Ovary (tissue), 9 donors: Measurements from ENCODE around the gene KIF16B. TPM values are rescaled to one million over a fixed set of nuclear protein-coding genes. Genes with fewer than 3 reads are reported as not detected.

Experiments
- DNase-seq, 5 donors: peaks; one replicate each; pipeline ENCODE4 v3.0.0-alpha.2; 2019 to 2020
- H3K27ac ChIP-seq, 2 donors: fragments of 200-600 bp; one replicate each; pipeline versions ENCODE4 v1.5.1 to v1.8.0; 2019 to 2022
- H3K27me3 ChIP-seq: fragments of 200-600 bp; one replicate; pipeline ENCODE4 v1.8.0; 2022
- H3K36me3 ChIP-seq: fragments of 200-600 bp; sonication (generic); one replicate; pipeline ENCODE4 v1.5.1; 2019
- H3K4me1 ChIP-seq: one replicate; pipeline ENCODE4 v1.8.1; 2013; ENCODE audit warnings: mild to moderate bottlenecking, moderate library complexity; ENCODE audit not compliant: insufficient read depth
- H3K4me3 ChIP-seq: fragments of 200-600 bp; sonication (generic); one replicate; pipeline ENCODE4 v1.5.1; 2017
- H3K9me3 ChIP-seq, 2 donors: fragments of 200-600 bp in 1 of 2; sonication (generic) in 1 of 2; one replicate each; pipeline versions ENCODE4 v1.5.1 to v1.8.1; 2013 to 2019; ENCODE audit warnings: mild to moderate bottlenecking in 1 of 2, moderate library complexity in 1 of 2
- EP300 ChIP-seq: sonication (generic); formaldehyde crosslinking; IDR thresholded peaks from one replicate; pipeline ENCODE4 v1.6.1; 2017; ENCODE audit warnings: antibody characterized with exemption
- POLR2A ChIP-seq: fragments of 450-650 bp; IDR thresholded peaks from one replicate; pipeline ENCODE4 v1.6.1; 2017; ENCODE audit warnings: antibody characterized with exemption, mild to moderate bottlenecking, moderate library complexity
- WGBS, 3 donors: extraction: QIAGEN DNeasy Blood & Tissue Kit in 1 of 3; methylation state at CpG; one replicate each; pipeline versions ENCODE4 v1.1.5 to v1.1.7; 2013 to 2017; 5-methylcytosine and 5-hydroxymethylcytosine counted together
- intact Hi-C, 4 donors: fragments of 100-400 bp; cut with DNase I; formaldehyde crosslinking; loops; one replicate each; pipeline versions ENCODE4 v1.11.0 to v1.15.1; 2022 to 2023
- polyA plus RNA-seq, 2 donors: library from polyadenylated mRNA; stranded (reverse); fragments of 200-250 nt in 1 of 2; fragments of 350-450 nt in 1 of 2; fragmentation: Illumina TruSeq in 1 of 2; extraction: RNeasy Lipid Tissue Mini Kit (QIAGEN cat#74804) in 1 of 2; gene quantifications; one replicate each; pipeline ENCODE4 v1.2.3, GENCODE V29; 2013 to 2014
- total RNA-seq, 7 donors: library from RNA; depleted of rRNA in 2 of 7; stranded (reverse); fragments of >200 nt in 2 of 7; fragmentation: NEBNext Ultra II Directional in 3 of 7; extraction: Animal tissue kit (Norgen Biotek cat#: 25700) in 3 of 7; gene quantifications; one replicate each; pipeline versions ENCODE4 v1.1.0 to v1.2.4, GENCODE V29; 2016 to 2023
- TF ChIP-seq, protein P1 (sequence below), 3 donors: fragments of 450-650 bp in 2 of 3; fragments of 200-600 bp in 1 of 3; IDR thresholded peaks; one replicate each; pipeline versions ENCODE4 v1.5.1 to v1.8.0; 2016 to 2022; ENCODE audit warnings: antibody characterized with exemption in 3 of 3, mild to moderate bottlenecking in 1 of 3
- donor health status: DM: no; HTN: no; CAD: no; lungs with moderate emphysema.
- donor health status: DM: no; HTN: no; CAD: no.
- donor health status: Bipolar disorder and iron deficiency.
- donor health status: DM: yes; HTN: yes; CAD: no.
- donor health status: DM: no; HTN: no; CAD: no.
- donor health status: DM: yes; HTN: yes; CAD: no.

The KIF16B gene
- total and polyA plus RNA-seq, 9 donors, result 10.9 to 28.1 (median 20.2) TPM

DNA sequence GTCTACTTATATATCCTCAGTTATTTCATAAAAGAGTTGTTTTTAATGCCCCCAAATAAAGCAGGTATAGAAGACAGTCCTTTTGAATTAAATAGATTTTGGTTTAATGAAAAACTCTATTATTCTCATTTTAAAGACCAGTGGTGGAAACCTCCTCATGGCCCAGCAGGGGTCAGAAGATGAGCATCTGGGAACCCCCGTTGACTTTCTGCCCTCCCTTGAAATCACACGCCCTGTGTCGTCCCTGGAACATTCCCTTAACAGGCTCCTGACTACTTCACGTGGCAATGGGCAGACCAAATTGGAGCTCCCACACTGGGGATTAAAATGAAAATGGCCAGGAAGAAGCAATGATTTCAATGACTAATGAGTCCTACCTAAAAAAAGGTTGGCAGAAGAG, 220.9 kb downstream of the KIF16B start:
- H3K4me1 ChIP-seq, result peaks cover 1% of the 10 kb centered on the region
- 83 to 87% (median 87%) methylated on average over 4 of the region's 4 CpGs for WGBS, 3 donors
- H3K36me3 ChIP-seq, result no peaks in the 10 kb centered on the region
- H3K27me3 ChIP-seq, result no peaks in the 10 kb centered on the region
- no peak overlapping the region for H3K27ac ChIP-seq
- H3K9me3 ChIP-seq, result no peaks in the 10 kb centered on the region
- no peak for DNase-seq
- TF ChIP-seq EP300 (no peak), POLR2A (no peak)
- TF ChIP-seq, protein P1, sequence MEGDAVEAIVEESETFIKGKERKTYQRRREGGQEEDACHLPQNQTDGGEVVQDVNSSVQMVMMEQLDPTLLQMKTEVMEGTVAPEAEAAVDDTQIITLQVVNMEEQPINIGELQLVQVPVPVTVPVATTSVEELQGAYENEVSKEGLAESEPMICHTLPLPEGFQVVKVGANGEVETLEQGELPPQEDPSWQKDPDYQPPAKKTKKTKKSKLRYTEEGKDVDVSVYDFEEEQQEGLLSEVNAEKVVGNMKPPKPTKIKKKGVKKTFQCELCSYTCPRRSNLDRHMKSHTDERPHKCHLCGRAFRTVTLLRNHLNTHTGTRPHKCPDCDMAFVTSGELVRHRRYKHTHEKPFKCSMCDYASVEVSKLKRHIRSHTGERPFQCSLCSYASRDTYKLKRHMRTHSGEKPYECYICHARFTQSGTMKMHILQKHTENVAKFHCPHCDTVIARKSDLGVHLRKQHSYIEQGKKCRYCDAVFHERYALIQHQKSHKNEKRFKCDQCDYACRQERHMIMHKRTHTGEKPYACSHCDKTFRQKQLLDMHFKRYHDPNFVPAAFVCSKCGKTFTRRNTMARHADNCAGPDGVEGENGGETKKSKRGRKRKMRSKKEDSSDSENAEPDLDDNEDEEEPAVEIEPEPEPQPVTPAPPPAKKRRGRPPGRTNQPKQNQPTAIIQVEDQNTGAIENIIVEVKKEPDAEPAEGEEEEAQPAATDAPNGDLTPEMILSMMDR (IDR thresholded peaks at IDR 0.05), result no peak
- no peak overlapping the region for H3K4me3 ChIP-seq
- intact Hi-C loops, result no loop called here

DNA sequence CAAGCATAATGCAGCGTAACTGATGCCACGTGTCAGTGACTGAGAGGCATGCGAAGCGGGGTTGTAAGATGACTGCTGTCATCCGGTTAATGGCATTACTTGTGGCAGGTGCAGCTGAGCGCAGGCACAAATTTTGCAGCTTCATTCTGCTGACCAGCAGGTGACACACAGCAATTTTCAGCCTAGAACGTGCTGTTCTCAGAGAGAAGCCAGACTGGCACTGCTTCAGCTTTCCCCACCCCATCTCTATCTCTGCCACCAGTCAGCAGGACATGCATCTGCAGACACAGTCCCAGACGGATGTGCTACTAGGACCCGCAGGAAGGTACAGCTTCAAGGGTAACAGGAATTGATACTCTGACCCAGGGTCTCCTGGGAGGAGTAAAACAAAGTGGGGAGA, 221.8 kb downstream of the KIF16B start:
- intact Hi-C loops, result no loop called here
- TF ChIP-seq EP300, result no peak
- TF ChIP-seq POLR2A, result no peak
- TF ChIP-seq, protein P1 (IDR thresholded peaks at IDR 0.05), result no peak
- DNase-seq, result no peak
- H3K27ac ChIP-seq, result no peak overlapping the region
- H3K36me3 ChIP-seq, result no peaks in the 10 kb centered on the region
- H3K9me3 ChIP-seq, result no peaks in the 10 kb centered on the region
- peaks cover 1% of the 10 kb centered on the region for H3K4me1 ChIP-seq
- H3K4me3 ChIP-seq, result no peak overlapping the region
- 90 to 91% (median 90%) methylated on average over 9 of the region's 9 CpGs for WGBS, 3 donors
- no peaks in the 10 kb centered on the region for H3K27me3 ChIP-seq

DNA sequence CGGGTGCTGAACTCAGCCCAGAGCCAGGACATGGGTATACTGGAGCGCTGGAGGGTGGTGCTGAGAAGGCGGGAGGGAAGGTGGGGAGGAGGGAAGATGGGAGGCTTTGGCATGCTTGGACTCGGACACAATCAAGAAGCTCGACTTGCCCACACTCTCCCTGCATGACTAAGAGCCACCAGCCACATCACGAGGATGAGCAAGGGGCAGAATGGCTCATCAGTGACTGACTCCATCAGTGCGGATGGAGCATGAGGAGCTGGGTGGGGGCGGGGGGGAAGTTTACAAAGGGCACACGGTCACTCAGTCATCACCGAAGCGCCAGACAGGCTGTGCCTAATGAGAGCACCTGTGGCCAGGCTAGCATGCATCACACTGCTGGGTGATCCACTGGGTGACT, 222.8 kb downstream of the KIF16B start:
- Histone ChIP-seq H3K27ac (no peak overlapping the region), H3K4me3 (no peak overlapping the region), H3K4me1 (peaks cover 1% of the 10 kb centered on the region), H3K9me3 (no peaks in the 10 kb centered on the region), H3K27me3 (no peaks in the 10 kb centered on the region), H3K36me3 (no peaks in the 10 kb centered on the region)
- DNase-seq, result no peak
- TF ChIP-seq, protein P1 (IDR thresholded peaks at IDR 0.05), result no peak
- TF ChIP-seq EP300, result no peak
- no peak for TF ChIP-seq POLR2A
- WGBS, 3 donors, result 94 to 96% (median 95%) methylated on average over 11 of the region's 11 CpGs
- intact Hi-C loops, result no loop called here

- Histone ChIP-seq H3K4me3 (no peak overlapping the region), H3K27me3 (no peaks in the 10 kb centered on the region), H3K4me1 (peaks cover 1% of the 10 kb centered on the region), H3K9me3 (no peaks in the 10 kb centered on the region), H3K27ac (no peak overlapping the region), H3K36me3 (no peaks in the 10 kb centered on the region)
- no peak for DNase-seq
- intact Hi-C loops, result no loop called here
- 62 to 75% (median 69%) methylated on average over 6 of the region's 6 CpGs for WGBS, 3 donors
- TF ChIP-seq, protein P1 (IDR thresholded peaks at IDR 0.05), result no peak
- TF ChIP-seq EP300 (no peak), POLR2A (no peak)
Observed at GRCh38 chr20:16349523-16350260, 223.6 kb downstream of the KIF16B start.
